H1 (cell line): ENCODE measurements around the gene RPS21. TPM values are rescaled to one million over a fixed set of nuclear protein-coding genes. Genes with fewer than 3 reads are reported as not detected.
A peak's percentile ranks its signal among the peaks of the same experiment; 100 is the strongest.

Experiments used
- CTCF ChIA-PET: fragments of 300-600 bp; sonication (Branson Sonifier 250); formaldehyde crosslinking; loops from one replicate; lab custom pipeline; 2021; ENCODE audit not compliant: partially characterized antibody; lab: Charles Lee
- POLR2A ChIA-PET: fragments of 300-600 bp; sonication (Branson Sonifier 250); formaldehyde crosslinking; loops from one replicate; lab custom pipeline; 2021; ENCODE audit warnings: inconsistent platforms; ENCODE audit not compliant: partially characterized antibody; lab: Charles Lee
- DNase-seq, 2 experiments: peaks; one replicate each; pipeline versions ENCODE4 v3.0.0 to v3.0.0-alpha.2; 2010 to 2022; ENCODE audit warnings: low spot score in 2 of 2, low read depth in 1 of 2, mixed read lengths in 1 of 2
- FAIRE-seq: peaks from 2 replicates; lab custom pipeline; 2011; peaks lifted over from hg19 to GRCh38; lab: Jason Lieb, UNC
- H2AFZ ChIP-seq: 2 replicates; pipeline ENCODE4 v1.8.1; 2012; ENCODE audit warnings: low read length, inconsistent platforms
- H2AK5ac ChIP-seq: 2 replicates; pipeline ENCODE4 v1.6.1; 2013; ENCODE audit warnings: low read depth, low read length
- H2BK120ac ChIP-seq: replicated peaks from 2 replicates; pipeline ENCODE3; 2013; ENCODE audit warnings: low read depth, low read length, inconsistent platforms
- H2BK12ac ChIP-seq: 2 replicates; pipeline ENCODE4 v1.6.1; 2013; ENCODE audit warnings: low read depth, low read length
- H2BK15ac ChIP-seq: 2 replicates; pipeline ENCODE4 v1.6.1; 2013; ENCODE audit warnings: low read length
- H2BK20ac ChIP-seq: 2 replicates; pipeline ENCODE4 v1.6.1; 2013; ENCODE audit warnings: low read length
- H2BK5ac ChIP-seq: 2 replicates; pipeline ENCODE4 v1.6.1; 2013; ENCODE audit warnings: low read depth, low read length
- H3K14ac ChIP-seq: 2 replicates; pipeline ENCODE4 v1.6.1; 2013; ENCODE audit warnings: inconsistent platforms; ENCODE audit not compliant: insufficient read length
- H3K18ac ChIP-seq: 2 replicates; pipeline ENCODE4 v1.6.1; 2013; ENCODE audit warnings: low read length; ENCODE audit errors: extremely low read depth
- H3K23ac ChIP-seq: 2 replicates; pipeline ENCODE4 v1.6.1; 2013; ENCODE audit warnings: inconsistent platforms; ENCODE audit not compliant: insufficient read length
- H3K23me2 ChIP-seq: 2 replicates; pipeline ENCODE4 v1.6.1; 2013; ENCODE audit warnings: low read depth, low read length
- H3K27ac ChIP-seq: 2 replicates; pipeline ENCODE4 v1.6.1; 2011; ENCODE audit warnings: low read depth, low read length, inconsistent platforms
- H3K27me3 ChIP-seq, 4 experiments: replicated peaks in 1 of 4; 1 replicate in 1 of 4; 2 replicates in 3 of 4; pipeline versions ENCODE4 v1.6.1 to v1.8.1; 2011 to 2013; ENCODE audit warnings: low read length in 3 of 4, mild to moderate bottlenecking in 3 of 4, inconsistent platforms in 2 of 4, mixed read lengths in 2 of 4, moderate library complexity in 1 of 4; ENCODE audit not compliant: control insufficient read depth in 3 of 4, insufficient read depth in 3 of 4; ENCODE audit errors: extremely low read depth in 1 of 4
- H3K36me3 ChIP-seq, 4 experiments: 2 replicates each; pipeline versions ENCODE4 v1.6.1 to v1.8.1; 2011 to 2013; ENCODE audit warnings: mild to moderate bottlenecking in 4 of 4, low read length in 3 of 4, moderate library complexity in 2 of 4, control low read depth in 1 of 4, inconsistent platforms in 1 of 4; ENCODE audit not compliant: insufficient read depth in 4 of 4, control insufficient read depth in 2 of 4
- H3K4ac ChIP-seq: replicated peaks from 2 replicates; pipeline ENCODE3; 2013; ENCODE audit warnings: low read length, low read depth, mixed read lengths, inconsistent platforms; ENCODE audit not compliant: insufficient read length
- H3K4me1 ChIP-seq, 4 experiments: replicated peaks in 1 of 4; 1 replicate in 1 of 4; 2 replicates in 3 of 4; pipeline versions ENCODE4 v1.6.1 to v1.8.1; 2011 to 2013; ENCODE audit warnings: low read length in 3 of 4, inconsistent platforms in 2 of 4, mixed read lengths in 1 of 4; ENCODE audit not compliant: insufficient read depth in 4 of 4, control insufficient read depth in 3 of 4
- H3K4me2 ChIP-seq, 2 experiments: 2 replicates each; pipeline versions ENCODE4 v1.6.1 to v1.8.1; 2011 to 2013; ENCODE audit warnings: low read depth in 2 of 2, low read length in 2 of 2, control low read depth in 1 of 2, inconsistent platforms in 1 of 2, mild to moderate bottlenecking in 1 of 2; ENCODE audit not compliant: insufficient read depth in 1 of 2
- H3K4me3 ChIP-seq, 4 experiments: fragments of 200-600, 300-600 bp in 1 of 4; sonication (generic), shearing (Covaris generic), sonication (Bioruptor Twin) in 1 of 4; 2 replicates each; pipeline versions ENCODE4 v1.5.1 to v1.8.1; 2011 to 2016; ENCODE audit warnings: low read length in 4 of 4, low read depth in 3 of 4, control low read depth in 2 of 4, inconsistent platforms in 2 of 4, mild to moderate bottlenecking in 2 of 4, mixed read lengths in 1 of 4, moderate library complexity in 1 of 4; ENCODE audit not compliant: insufficient read depth in 2 of 4; ENCODE audit errors: extremely low read depth in 1 of 4
- H3K56ac ChIP-seq: replicated peaks from 2 replicates; pipeline ENCODE3; 2013; ENCODE audit warnings: low read depth, mild to moderate bottlenecking, mixed read lengths, low read length, inconsistent platforms; ENCODE audit not compliant: insufficient read length
- H3K79me1 ChIP-seq: 2 replicates; pipeline ENCODE4 v1.6.1; 2013; ENCODE audit warnings: low read depth, low read length, control low read depth
- H3K79me2 ChIP-seq, 2 experiments: 2 replicates each; pipeline versions ENCODE4 v1.6.1 to v1.8.1; 2012 to 2013; ENCODE audit warnings: low read length in 2 of 2, mild to moderate bottlenecking in 2 of 2, inconsistent platforms in 1 of 2; ENCODE audit not compliant: insufficient read depth in 2 of 2, control insufficient read depth in 1 of 2
- H3K9ac ChIP-seq, 4 experiments: replicated peaks in 1 of 4; 1 replicate in 1 of 4; 2 replicates in 3 of 4; pipeline versions ENCODE4 v1.6.1 to v1.8.1; 2011 to 2013; ENCODE audit warnings: low read depth in 3 of 4, low read length in 3 of 4, control low read depth in 2 of 4, mild to moderate bottlenecking in 2 of 4, moderate library complexity in 2 of 4, inconsistent platforms in 1 of 4; ENCODE audit errors: extremely low read depth in 1 of 4
- H3K9me3 ChIP-seq, 2 experiments: 2 replicates each; pipeline versions ENCODE4 v1.6.1 to v1.8.1; 2012 to 2013; ENCODE audit warnings: mild to moderate bottlenecking in 2 of 2, moderate library complexity in 2 of 2, control low read depth in 1 of 2, inconsistent platforms in 1 of 2, low read depth in 1 of 2, low read length in 1 of 2, mixed read lengths in 1 of 2; ENCODE audit not compliant: insufficient read depth in 2 of 2
- H4K20me1 ChIP-seq, 2 experiments: replicated peaks in 1 of 2; 2 replicates each; pipeline versions ENCODE3 to v1.8.1; 2011 to 2013; ENCODE audit warnings: inconsistent platforms in 2 of 2, low read length in 2 of 2, mild to moderate bottlenecking in 1 of 2; ENCODE audit not compliant: insufficient read depth in 2 of 2, control insufficient read depth in 1 of 2
- H4K5ac ChIP-seq: 2 replicates; pipeline ENCODE4 v1.6.1; 2013; ENCODE audit warnings: low read length, low read depth, mixed read lengths, inconsistent platforms; ENCODE audit not compliant: insufficient read length
- H4K8ac ChIP-seq: 2 replicates; pipeline ENCODE4 v1.8.0; 2013; ENCODE audit warnings: mild to moderate bottlenecking, moderate library complexity, low read length, inconsistent platforms; ENCODE audit not compliant: insufficient read depth; ENCODE audit errors: extremely low read depth
- H4K91ac ChIP-seq: replicated peaks from 2 replicates; pipeline ENCODE3; 2013; ENCODE audit warnings: low read length, mixed read lengths, inconsistent platforms; ENCODE audit not compliant: insufficient read length
- BCL11A ChIP-seq, 2 experiments: IDR thresholded peaks; one replicate each; pipeline ENCODE4 v1.6.1; 2011; ENCODE audit warnings: low read depth in 2 of 2, low read length in 2 of 2, mild to moderate bottlenecking in 2 of 2
- HDAC2 ChIP-seq, 2 experiments: fragments of 300-600 bp in 1 of 2; sonication (generic) in 1 of 2; IDR thresholded peaks; 2 replicates each; pipeline ENCODE4 v1.6.1; 2011 to 2012; ENCODE audit warnings: low read depth in 2 of 2, low read length in 2 of 2, mild to moderate bottlenecking in 2 of 2, moderate library complexity in 2 of 2, borderline replicate concordance in 1 of 2, inconsistent platforms in 1 of 2
- JUN ChIP-seq: IDR thresholded peaks from 2 replicates; pipeline ENCODE4 v1.6.1; 2011; ENCODE audit warnings: low read depth, mild to moderate bottlenecking, improper control_type of control experiment, low read length
- MAFK ChIP-seq: IDR thresholded peaks from 2 replicates; pipeline ENCODE4 v1.6.1; 2012; ENCODE audit warnings: low read depth, mild to moderate bottlenecking, improper control_type of control experiment, low read length
- NRF1 ChIP-seq: IDR thresholded peaks from 2 replicates; pipeline ENCODE4 v1.6.1; 2011; ENCODE audit warnings: mild to moderate bottlenecking, low read depth, low read length, improper control_type of control experiment
- POLR2A ChIP-seq, 2 experiments: IDR thresholded peaks; 1 replicate in 1 of 2; 2 replicates in 1 of 2; pipeline ENCODE4 v1.6.1; 2011; ENCODE audit warnings: low read depth in 2 of 2, low read length in 2 of 2, mild to moderate bottlenecking in 2 of 2; ENCODE audit errors: control extremely low read depth in 1 of 2
- RNF2 ChIP-seq: fragments of 200-900, 300-1000 bp; sonication (generic); IDR thresholded peaks from 2 replicates; pipeline ENCODE4 v1.7.1; 2016; ENCODE audit warnings: borderline replicate concordance, low read depth, mild to moderate bottlenecking, antibody characterized with exemption, low read length; ENCODE audit not compliant: poor library complexity, severe bottlenecking; ENCODE audit errors: missing control alignments
- RXRA ChIP-seq: IDR thresholded peaks from 2 replicates; pipeline ENCODE4 v1.6.1; 2011; ENCODE audit warnings: low read depth, mild to moderate bottlenecking, low read length, moderate library complexity; ENCODE audit not compliant: insufficient read depth
- TBP ChIP-seq: IDR thresholded peaks from 2 replicates; pipeline ENCODE4 v1.6.1; 2011; ENCODE audit warnings: low read depth, low read length, improper control_type of control experiment
- WGBS, 2 experiments: shearing (Covaris generic) in 1 of 2; methylation state at CpG; one replicate each; pipeline versions ENCODE4 v1.1.6 to v1.1.7; 2013 to 2015; ENCODE audit warnings: low lambda C conversion rate in 2 of 2, mixed read lengths in 2 of 2, inconsistent platforms in 1 of 2, low coverage in 1 of 2, missing lambda C conversion rate in 1 of 2; ENCODE audit not compliant: insufficient replicate concordance in 2 of 2, insufficient coverage in 1 of 2, insufficient read length in 1 of 2; ENCODE audit errors: extremely low coverage in 1 of 2, missing lambda C conversion rate in 1 of 2; 5-methylcytosine and 5-hydroxymethylcytosine counted together
- polyA plus RNA-seq, 7 experiments: library from polyadenylated mRNA; depleted of rRNA in 3 of 7; stranded (reverse) in 5 of 7; unstranded in 2 of 7; fragments of >200 nt in 5 of 7; fragments of 200-250 nt in 2 of 7; gene quantifications; 1 replicate in 5 of 7; 2 replicates in 1 of 7; 4 replicates in 1 of 7; pipeline versions ENCODE4 v1.2.1 to v1.2.3, GENCODE V29; 2011 to 2013; ENCODE audit warnings: missing spikeins in 2 of 7, mixed read lengths in 2 of 7
- total RNA-seq: library from RNA; stranded (reverse); fragmentation: NEBNext Ultra II Directional; extraction: Animal tissue kit (Norgen Biotek cat#: 25700); gene quantifications from 2 replicates; pipeline ENCODE4 v1.2.1, GENCODE V29; 2021
- TF ChIP-seq, protein P1 (sequence below): IDR thresholded peaks from 2 replicates; pipeline ENCODE4 v1.6.1; 2012; ENCODE audit warnings: inconsistent platforms
- TF ChIP-seq, protein P2 (sequence below): IDR thresholded peaks from 2 replicates; pipeline ENCODE4 v1.6.1; 2012; ENCODE audit warnings: inconsistent platforms

The RPS21 gene
- total and polyA plus RNA-seq, 2 of the 8 experiments (the other 6 are each of a cell fraction or from before 2014, with no cell fraction given): 1,787 to 7,219 TPM

DNA sequence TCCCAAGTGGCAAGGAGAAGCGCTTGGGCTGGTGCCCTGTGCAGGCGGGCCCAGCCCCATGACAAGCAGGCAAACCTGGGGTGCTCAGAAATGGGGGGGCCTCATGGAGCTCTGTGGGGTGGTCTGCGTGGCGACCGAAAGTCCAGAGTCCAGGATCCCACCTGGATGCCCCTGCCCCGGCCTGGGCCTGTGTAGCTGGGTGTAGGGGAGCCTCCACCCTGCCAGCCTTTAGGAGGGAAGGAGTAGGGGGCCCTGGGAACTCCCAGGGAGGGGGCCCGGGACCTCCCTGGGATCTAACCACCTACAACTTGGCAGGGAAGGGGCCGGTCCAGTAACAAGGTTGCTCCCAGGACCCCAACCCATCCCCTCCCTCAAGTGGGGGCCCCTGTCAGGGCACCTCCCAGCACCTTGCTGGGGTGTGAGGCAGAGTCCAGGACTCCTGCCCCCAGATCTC is 15.3 kb upstream of the RPS21 start:
- no peak overlapping the region for H3K4me3 ChIP-seq
- POLR2A ChIA-PET: interaction anchor here (0.8 to 12.6 kb wide), 6 partner anchors 7 to 280 kb away, joined by 3 to 213 read pairs (median 100); partner anchors contain the start of genes ADRM1 and RPS21
- H4K5ac ChIP-seq: no peak overlapping the region
- peaks cover 8 to 53% (median 44%) of the 10 kb centered on the region in 4 experiments for H3K4me1 ChIP-seq
- H3K14ac ChIP-seq: no peak overlapping the region
- H2AFZ ChIP-seq: no peak overlapping the region
- no peaks in the 10 kb centered on the region for H3K27me3 ChIP-seq
- no peaks in the 10 kb centered on the region for H4K20me1 ChIP-seq
- H3K23ac ChIP-seq: no peak overlapping the region
- H3K36me3 ChIP-seq: no peaks in the 10 kb centered on the region; a peak in 1 of 8 replicates
- no peaks in the 10 kb centered on the region; the same call in 1 of the 2 replicates for H3K79me1 ChIP-seq
- no peak overlapping the region for H3K4ac ChIP-seq
- H4K91ac ChIP-seq: no peak overlapping the region
- H2BK5ac ChIP-seq: no peak overlapping the region
- no peak overlapping the region for H3K4me2 ChIP-seq
- H2BK120ac ChIP-seq: no peak overlapping the region
- no peak overlapping the region; the same call in 1 of the 2 replicates for H2BK20ac ChIP-seq
- peaks cover 7% of the 10 kb centered on the region; the same call in 1 of the 2 replicates for H3K23me2 ChIP-seq
- H3K27ac ChIP-seq: no peak overlapping the region
- no peak for DNase-seq
- H3K56ac ChIP-seq: no peak overlapping the region
- no peak overlapping the region for H2AK5ac ChIP-seq
- H3K9ac ChIP-seq: no peak overlapping the region
- peaks cover 0 to 1% of the 10 kb centered on the region in 2 experiments; a peak in 1 of 4 replicates for H3K79me2 ChIP-seq
- H2BK12ac ChIP-seq: no peak overlapping the region
- CTCF ChIA-PET: interaction anchor here (0.6 to 10.9 kb wide), 9 partner anchors 9 to 489 kb away, joined by 3 to 212 read pairs (median 4); partner anchors contain the start of gene RPS21
- no peak overlapping the region for H2BK15ac ChIP-seq
- FAIRE-seq: no peak
- peak overlapping the region; percentile 78 for H4K8ac ChIP-seq
- no peaks in the 10 kb centered on the region for H3K9me3 ChIP-seq
- no peak overlapping the region for H3K18ac ChIP-seq
- 92% methylated on average over 5 of the region's 8 CpGs; no CpG with 5 or more reads in 1 of the 2 experiments for WGBS, 2 experiments
- TF ChIP-seq NRF1: no peak
- TF ChIP-seq RNF2: no peak
- no peak for TF ChIP-seq BCL11A (IDR thresholded peaks at IDR 0.05; ENCODE audit: low read depth in 2 of 2, low read length in 2 of 2)
- TF ChIP-seq JUN: no peak
- no peak for TF ChIP-seq RXRA
- no peak for TF ChIP-seq MAFK
- no peak for TF ChIP-seq TBP
- TF ChIP-seq, protein P1, sequence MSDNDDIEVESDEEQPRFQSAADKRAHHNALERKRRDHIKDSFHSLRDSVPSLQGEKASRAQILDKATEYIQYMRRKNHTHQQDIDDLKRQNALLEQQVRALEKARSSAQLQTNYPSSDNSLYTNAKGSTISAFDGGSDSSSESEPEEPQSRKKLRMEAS: no peak
- TF ChIP-seq, protein P2, sequence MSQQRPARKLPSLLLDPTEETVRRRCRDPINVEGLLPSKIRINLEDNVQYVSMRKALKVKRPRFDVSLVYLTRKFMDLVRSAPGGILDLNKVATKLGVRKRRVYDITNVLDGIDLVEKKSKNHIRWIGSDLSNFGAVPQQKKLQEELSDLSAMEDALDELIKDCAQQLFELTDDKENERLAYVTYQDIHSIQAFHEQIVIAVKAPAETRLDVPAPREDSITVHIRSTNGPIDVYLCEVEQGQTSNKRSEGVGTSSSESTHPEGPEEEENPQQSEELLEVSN: no peak
- TF ChIP-seq POLR2A (IDR thresholded peaks at IDR 0.05; ENCODE audit: control extremely low read depth in 1 of 2, low read depth in 2 of 2, low read length in 2 of 2): no peak
- no peak for TF ChIP-seq HDAC2 (IDR thresholded peaks at IDR 0.05; ENCODE audit: borderline replicate concordance in 1 of 2, low read depth in 2 of 2, low read length in 2 of 2)
